Activated T-cell treated with anti-CD3 and anti-CD28 coated beads, Interleukin-2, amount 50 U/mL, for 24 hours (primary cell): Measurements from ENCODE around the gene PCDHGA9.
A peak's percentile ranks its signal among the peaks of the same experiment; 100 is the strongest.

ENCODE experiments used
- DNase-seq: peaks from one replicate; pipeline ENCODE4 v3.0.0-alpha.2; 2020
- H3K27ac Mint-ChIP-seq: 2 replicates; pipeline ENCODE4 v1.8.0; 2020; ENCODE audit warnings: mild to moderate bottlenecking, mixed read lengths
- H3K27me3 Mint-ChIP-seq: 2 replicates; pipeline ENCODE4 v1.8.0; 2020; ENCODE audit warnings: mixed read lengths
- H3K36me3 Mint-ChIP-seq: 2 replicates; pipeline ENCODE4 v1.8.0; 2020; ENCODE audit warnings: low read depth, mixed read lengths
- H3K4me1 Mint-ChIP-seq: 2 replicates; pipeline ENCODE4 v1.8.0; 2020; ENCODE audit warnings: low read depth, mixed read lengths
- H3K4me3 Mint-ChIP-seq: 2 replicates; pipeline ENCODE4 v1.8.0; 2020; ENCODE audit warnings: mild to moderate bottlenecking, moderate library complexity, mixed read lengths
- H3K9me3 Mint-ChIP-seq: 2 replicates; pipeline ENCODE4 v1.8.0; 2020; ENCODE audit warnings: mixed read lengths

Gene PCDHGA9

GRCh38 chr5:141402553-141403243, at the start of gene PCDHGA9:
Gene PCDHGA9, plus strand, starts transcription at chr5:141402778. Its CDS starts 175 bp downstream, at chr5:141402953.
- Mint-ChIP-seq H3K9me3 (peaks cover 28% of the 10 kb centered on the region), H3K27ac (no peak within 1 kb of the TSS), H3K27me3 (peaks cover 80% of the 10 kb centered on the region), H3K4me1 (peaks cover 3% of the 10 kb centered on the region), H3K4me3 (peak within 1 kb of the TSS; percentile 58), H3K36me3 (peaks cover 12% of the 10 kb centered on the region)
- no peak for DNase-seq

- H3K9me3 Mint-ChIP-seq = peaks cover 40% of the 10 kb centered on the region
- DNase-seq = no peak
- H3K27ac Mint-ChIP-seq = no peak within 1 kb of the TSS
- H3K4me3 Mint-ChIP-seq = no peak within 1 kb of the TSS
- H3K27me3 Mint-ChIP-seq = peaks cover 93% of the 10 kb centered on the region
- peaks cover 2% of the 10 kb centered on the region for H3K4me1 Mint-ChIP-seq
- H3K36me3 Mint-ChIP-seq = peaks cover 7% of the 10 kb centered on the region
Observed at GRCh38 chr5:141354900-141355469, 47.6 kb upstream of the PCDHGA9 start, which contains the start of gene PCDHGA4. Gene PCDHGA4, plus strand, starts transcription at chr5:141355021. Its CDS starts 87 bp downstream, at chr5:141355108.

- DNase-seq = no peak
- Mint-ChIP-seq H3K27ac (no peak overlapping the region), H3K4me3 (no peak overlapping the region), H3K4me1 (peaks cover 2% of the 10 kb centered on the region), H3K36me3 (peaks cover 10% of the 10 kb centered on the region), H3K9me3 (peaks cover 36% of the 10 kb centered on the region), H3K27me3 (peaks cover 93% of the 10 kb centered on the region)
Observed at GRCh38 chr5:141355641-141356040, 46.9 kb upstream of the PCDHGA9 start.

GRCh38 chr5:141356133-141356532, 46.4 kb upstream of the PCDHGA9 start:
- H3K4me3 Mint-ChIP-seq = no peak overlapping the region
- peaks cover 93% of the 10 kb centered on the region for H3K27me3 Mint-ChIP-seq
- no peak for DNase-seq
- H3K27ac Mint-ChIP-seq = no peak overlapping the region
- peaks cover 37% of the 10 kb centered on the region for H3K9me3 Mint-ChIP-seq
- H3K4me1 Mint-ChIP-seq = peaks cover 2% of the 10 kb centered on the region
- peaks cover 14% of the 10 kb centered on the region for H3K36me3 Mint-ChIP-seq

GRCh38 chr5:141356950-141357349, 45.6 kb upstream of the PCDHGA9 start:
- Mint-ChIP-seq H3K4me1 (peaks cover 2% of the 10 kb centered on the region), H3K4me3 (no peak overlapping the region), H3K27ac (no peak overlapping the region), H3K36me3 (peaks cover 17% of the 10 kb centered on the region), H3K27me3 (peaks cover 91% of the 10 kb centered on the region), H3K9me3 (peaks cover 41% of the 10 kb centered on the region)
- DNase-seq = no peak

GRCh38 chr5:141359790-141360426, 42.7 kb upstream of the PCDHGA9 start, which contains the start of gene PCDHGB2:
Gene PCDHGB2, plus strand, starts transcription at chr5:141359994. Its CDS starts 142 bp downstream, at chr5:141360136.
- peaks cover 93% of the 10 kb centered on the region for H3K27me3 Mint-ChIP-seq
- no peak within 1 kb of the TSS for H3K27ac Mint-ChIP-seq
- H3K36me3 Mint-ChIP-seq = peaks cover 27% of the 10 kb centered on the region
- peaks cover 2% of the 10 kb centered on the region for H3K4me1 Mint-ChIP-seq
- H3K4me3 Mint-ChIP-seq = peak within 1 kb of the TSS; percentile 50
- no peak for DNase-seq
- peaks cover 59% of the 10 kb centered on the region for H3K9me3 Mint-ChIP-seq

- H3K27ac Mint-ChIP-seq = no peak overlapping the region
- H3K4me3 Mint-ChIP-seq = no peak overlapping the region
- H3K36me3 Mint-ChIP-seq = peaks cover 31% of the 10 kb centered on the region
- peaks cover 2% of the 10 kb centered on the region for H3K4me1 Mint-ChIP-seq
- no peak for DNase-seq
- H3K27me3 Mint-ChIP-seq = peaks cover 93% of the 10 kb centered on the region
- peaks cover 61% of the 10 kb centered on the region for H3K9me3 Mint-ChIP-seq
Observed at GRCh38 chr5:141360685-141361084, 41.9 kb upstream of the PCDHGA9 start.

GRCh38 chr5:141362719-141363118, 39.9 kb upstream of the PCDHGA9 start:
- peaks cover 31% of the 10 kb centered on the region for H3K36me3 Mint-ChIP-seq
- peaks cover 56% of the 10 kb centered on the region for H3K9me3 Mint-ChIP-seq
- H3K27ac Mint-ChIP-seq = no peak overlapping the region
- peaks cover 89% of the 10 kb centered on the region for H3K27me3 Mint-ChIP-seq
- no peak for DNase-seq
- peaks cover 2% of the 10 kb centered on the region for H3K4me1 Mint-ChIP-seq
- H3K4me3 Mint-ChIP-seq = no peak overlapping the region

- Mint-ChIP-seq H3K4me3 (no peak within 1 kb of the TSS), H3K27ac (no peak within 1 kb of the TSS), H3K9me3 (peaks cover 51% of the 10 kb centered on the region), H3K27me3 (peaks cover 89% of the 10 kb centered on the region), H3K4me1 (peaks cover 2% of the 10 kb centered on the region), H3K36me3 (peaks cover 31% of the 10 kb centered on the region)
- DNase-seq = no peak
Observed at GRCh38 chr5:141363952-141364660, 38.5 kb upstream of the PCDHGA9 start, which contains the start of gene PCDHGA5. Gene PCDHGA5, plus strand, starts transcription at chr5:141364162. Its CDS starts 169 bp downstream, at chr5:141364331.

- Mint-ChIP-seq H3K36me3 (peaks cover 31% of the 10 kb centered on the region), H3K9me3 (peaks cover 52% of the 10 kb centered on the region), H3K4me3 (no peak overlapping the region), H3K4me1 (peaks cover 5% of the 10 kb centered on the region), H3K27me3 (peaks cover 90% of the 10 kb centered on the region), H3K27ac (no peak overlapping the region)
- no peak for DNase-seq
Observed at GRCh38 chr5:141366016-141366896, 36.3 kb upstream of the PCDHGA9 start.

- DNase-seq = no peak
- peaks cover 36% of the 10 kb centered on the region for H3K9me3 Mint-ChIP-seq
Observed at GRCh38 chr5:141369994-141370848, 32.4 kb upstream of the PCDHGA9 start, which contains the start of gene PCDHGB3. Gene PCDHGB3, plus strand, starts transcription at chr5:141370242. Its CDS starts 153 bp downstream, at chr5:141370395.

GRCh38 chr5:141371572-141372475, 30.8 kb upstream of the PCDHGA9 start:
- peaks cover 23% of the 10 kb centered on the region for H3K36me3 Mint-ChIP-seq
- no peak overlapping the region for H3K4me3 Mint-ChIP-seq
- DNase-seq = no peak
- H3K9me3 Mint-ChIP-seq = peaks cover 35% of the 10 kb centered on the region
- peaks cover 90% of the 10 kb centered on the region for H3K27me3 Mint-ChIP-seq
- H3K4me1 Mint-ChIP-seq = peaks cover 8% of the 10 kb centered on the region
- H3K27ac Mint-ChIP-seq = no peak overlapping the region

More at GRCh38 chr5:141369994-141370848, 32.4 kb upstream of the PCDHGA9 start, which contains the start of gene PCDHGB3:
- H3K36me3 Mint-ChIP-seq = peaks cover 25% of the 10 kb centered on the region
- H3K4me3 Mint-ChIP-seq = peak within 1 kb of the TSS; percentile 71
- H3K4me1 Mint-ChIP-seq = peaks cover 8% of the 10 kb centered on the region
- no peak within 1 kb of the TSS for H3K27ac Mint-ChIP-seq
- peaks cover 93% of the 10 kb centered on the region for H3K27me3 Mint-ChIP-seq
